HCT116 (cell line): ENCODE results near the gene DDX10. TPM values are rescaled to one million over a fixed set of nuclear protein-coding genes. Genes with fewer than 3 reads are reported as not detected.

Source experiments
- ATAC-seq: fragments of 200-7000 bp; cut with Tn5 transposase; 2 replicates; pipeline ENCODE4 v1.9.1; 2020; ENCODE audit warnings: mild to moderate bottlenecking, moderate library complexity
- BruUV-seq: library from RNA; stranded (reverse); fragments of 400-500 nt; replicated peaks from 2 replicates; lab custom pipeline; 2021; lab: Mats Ljungman, UMichigan
- CTCF ChIA-PET: fragments of 300-600 bp; sonication (Branson Sonifier 250); formaldehyde crosslinking; loops from one replicate; lab custom pipeline; 2021; ENCODE audit warnings: antibody characterized with exemption; lab: Charles Lee
- POLR2A ChIA-PET: fragments of 300-600, 350-600 bp; sonication (Branson Sonifier 250); formaldehyde crosslinking; loops from one replicate; lab custom pipeline; 2021; ENCODE audit warnings: antibody characterized with exemption; lab: Charles Lee
- RAD21 ChIA-PET, 2 experiments: fragments of 300-600 bp; sonication (Branson Sonifier 250); formaldehyde crosslinking; loops; one replicate each; lab custom pipeline; 2023; ENCODE audit warnings: low total read pairs in 2 of 2; ENCODE audit not compliant: uncharacterized antibody in 2 of 2, unreplicated experiment in 2 of 2, low non-redundant PET in 1 of 2; lab: Charles Lee
- DNase-seq: peaks from one replicate; pipeline ENCODE4 v3.0.0-alpha.2; 2010; ENCODE audit warnings: low read depth, low spot score
- H2AFZ ChIP-seq: fragments of 200-600 bp; shearing (Covaris generic), sonication (generic); 2 replicates; pipeline ENCODE4 v1.6.1; 2017; ENCODE audit warnings: low read depth, mixed run types, mixed read lengths, antibody characterized with exemption, low read length; ENCODE audit not compliant: poor library complexity, severe bottlenecking
- H3K27ac ChIP-seq: 2 replicates; pipeline ENCODE4 v1.5.1; 2012; ENCODE audit warnings: low read depth, low read length
- H3K27me3 ChIP-seq: fragments of 200-600 bp; sonication (generic); 2 replicates; pipeline ENCODE4 v1.6.1; 2016; ENCODE audit warnings: mixed run types, low read length, mixed read lengths; ENCODE audit not compliant: insufficient read depth
- H3K36me3 ChIP-seq, 2 experiments: fragments of 200-500 bp in 1 of 2; fragments of 200-600 bp in 1 of 2; sonication (Bioruptor generic) in 1 of 2; sonication (generic) in 1 of 2; 2 replicates each; pipeline versions ENCODE4 v1.5.1 to v1.6.1; 2014 to 2016; ENCODE audit warnings: low read length in 2 of 2, inconsistent platforms in 1 of 2, mixed read lengths in 1 of 2, mixed run types in 1 of 2; ENCODE audit not compliant: insufficient read depth in 2 of 2, control insufficient read depth in 1 of 2
- H3K4me1 ChIP-seq, 2 experiments: fragments of 200-600 bp in 1 of 2; sonication (generic) in 1 of 2; 2 replicates each; pipeline versions ENCODE4 v1.5.1 to v1.6.1; 2012 to 2017; ENCODE audit warnings: low read length in 2 of 2, inconsistent platforms in 1 of 2, mild to moderate bottlenecking in 1 of 2, mixed read lengths in 1 of 2, mixed run types in 1 of 2, moderate library complexity in 1 of 2; ENCODE audit not compliant: insufficient read depth in 2 of 2, control insufficient read depth in 1 of 2
- H3K4me2 ChIP-seq: fragments of 200-600 bp; sonication (generic); 2 replicates; pipeline ENCODE4 v1.6.1; 2017; ENCODE audit warnings: mixed run types, low read length, mixed read lengths
- H3K4me3 ChIP-seq, 2 experiments: fragments of 200-600 bp in 1 of 2; sonication (generic) in 1 of 2; replicated peaks in 1 of 2; 2 replicates each; pipeline ENCODE4 v1.5.1; 2011 to 2016; ENCODE audit warnings: low read length in 2 of 2, control low read depth in 1 of 2, low read depth in 1 of 2, mild to moderate bottlenecking in 1 of 2, mixed read lengths in 1 of 2, mixed run types in 1 of 2
- H3K79me2 ChIP-seq: fragments of 200-600 bp; sonication (generic); 2 replicates; pipeline ENCODE4 v1.6.1; 2017; ENCODE audit warnings: mild to moderate bottlenecking, mixed run types, low read length, moderate library complexity, mixed read lengths; ENCODE audit not compliant: insufficient read depth
- H3K9ac ChIP-seq: fragments of 200-600 bp; sonication (generic); 2 replicates; pipeline ENCODE4 v1.6.1; 2016; ENCODE audit warnings: low read length, mixed read lengths
- H3K9me2 ChIP-seq: fragments of 200-600 bp; sonication (generic), shearing (Covaris generic); 2 replicates; pipeline ENCODE4 v1.6.1; 2017; ENCODE audit warnings: mixed run types, mild to moderate bottlenecking, moderate library complexity; ENCODE audit not compliant: insufficient read depth
- H3K9me3 ChIP-seq, 2 experiments: fragments of 200-500 bp in 1 of 2; fragments of 200-600 bp in 1 of 2; sonication (Bioruptor generic) in 1 of 2; sonication (generic) in 1 of 2; 2 replicates each; pipeline ENCODE4 v1.6.1; 2014 to 2017; ENCODE audit warnings: low read length in 2 of 2, mixed read lengths in 2 of 2, inconsistent platforms in 1 of 2, low read depth in 1 of 2, mild to moderate bottlenecking in 1 of 2, mixed run types in 1 of 2, moderate library complexity in 1 of 2; ENCODE audit not compliant: control insufficient read depth in 1 of 2, insufficient read depth in 1 of 2
- H4K20me1 ChIP-seq: fragments of 200-600 bp; sonication (generic), shearing (Covaris generic); 2 replicates; pipeline ENCODE4 v1.6.1; 2017; ENCODE audit warnings: mixed run types, mild to moderate bottlenecking, moderate library complexity; ENCODE audit not compliant: insufficient read depth
- CTCF ChIP-seq, 3 experiments: fragments of 200-600 bp in 1 of 3; sonication (generic) in 1 of 3; IDR thresholded peaks in 2 of 3; conservative IDR thresholded peaks in 1 of 3; 2 replicates each; pipeline ENCODE4 v1.5.1; 2012 to 2017; ENCODE audit warnings: low read depth in 2 of 3, low read length in 2 of 3, antibody characterized with exemption in 1 of 3, borderline replicate concordance in 1 of 3, control low read depth in 1 of 3, mild to moderate bottlenecking in 1 of 3, mixed read lengths in 1 of 3, mixed run types in 1 of 3, moderate library complexity in 1 of 3; ENCODE audit not compliant: insufficient read depth in 1 of 3
- EZH2 ChIP-seq: fragments of 200-600 bp; sonication (generic); IDR thresholded peaks from 2 replicates; pipeline ENCODE4 v1.6.1; 2017; ENCODE audit warnings: antibody characterized with exemption, mixed run types
- EZH2phosphoT487 ChIP-seq: fragments of 200-600 bp; IDR thresholded peaks from 2 replicates; pipeline ENCODE4 v1.6.1; 2018; ENCODE audit warnings: antibody characterized with exemption, borderline replicate concordance
- POLR2AphosphoS5 ChIP-seq: IDR thresholded peaks from 2 replicates; pipeline ENCODE4 v1.6.1; 2011; ENCODE audit warnings: mild to moderate bottlenecking, low read depth, low read length, moderate library complexity
- RAD21 ChIP-seq: IDR thresholded peaks from 2 replicates; pipeline ENCODE4 v1.6.1; 2012; ENCODE audit warnings: low read depth, mild to moderate bottlenecking
- REST ChIP-seq: IDR thresholded peaks from 2 replicates; pipeline ENCODE4 v1.6.1; 2012; ENCODE audit warnings: low read depth
- SRF ChIP-seq: IDR thresholded peaks from 2 replicates; pipeline ENCODE4 v1.6.1; 2012; ENCODE audit warnings: low read depth
- ZFX ChIP-seq: fragments of 450-650 bp; IDR thresholded peaks from 2 replicates; pipeline ENCODE4 v1.6.1; 2017
- intact Hi-C: fragments of 100-400 bp; cut with micrococcal nuclease; formaldehyde crosslinking; loops from 2 replicates; pipeline ENCODE4 v1.10.0; 2022
- total RNA-seq: library from RNA; stranded (reverse); gene quantifications from one replicate; pipeline ENCODE4 v1.2.1, GENCODE V29; 2021; ENCODE audit not compliant: unreplicated experiment

Gene DDX10
- total RNA-seq, 1 experiment from 2014 or later, result 66.5 TPM

GRCh38 chr11:108647701-108648527 lies 17.0 kb upstream of the DDX10 start:
- RAD21 ChIA-PET, result interaction anchor here (0.6 to 0.7 kb wide), 2 partner anchors 96 to 1291 kb away, joined by 3 read pairs; no protein-coding TSS in a partner anchor
- CTCF ChIA-PET, result interaction anchor here (1.6 to 2.7 kb wide), 3 partner anchors 59 to 529 kb away, joined by 5 to 23 read pairs (median 6); no protein-coding TSS in a partner anchor
- POLR2A ChIA-PET, result no interaction called here

More at GRCh38 chr11:108647701-108648527, 17.0 kb upstream of the DDX10 start:
- Histone ChIP-seq H3K4me2 (no peak overlapping the region), H3K36me3 (no peaks in the 10 kb centered on the region), H3K9me2 (no peaks in the 10 kb centered on the region), H3K79me2 (no peaks in the 10 kb centered on the region), H3K27me3 (no peaks in the 10 kb centered on the region), H2AFZ (peak overlapping the region; percentile 36), H3K4me1 (peaks cover 0 to 4% of the 10 kb centered on the region in 2 experiments; a peak in 2 of 4 replicates), H3K4me3 (no peak overlapping the region), H3K9ac (no peak overlapping the region), H3K9me3 (no peaks in the 10 kb centered on the region), H4K20me1 (no peaks in the 10 kb centered on the region)
- BruUV-seq, result no TSS peak
- ATAC-seq (peak; percentile 99), DNase-seq (peak; percentile 69)
- intact Hi-C loops, result loop anchor here (1.0 to 5.0 kb wide), 5 partner anchors 56 to 529 kb away; partner anchors contain the start of genes ATM and EXPH5
- TF ChIP-seq REST (no peak), CTCF (IDR thresholded peaks at IDR 0.05 in 2 of 3, conservative IDR thresholded peaks at IDR 0.05 in 1 of 3; ENCODE audit: borderline replicate concordance in 1 of 3, insufficient read depth in 1 of 3, low read depth in 2 of 3, low read length in 2 of 3) (peak; percentile 82 to 90 (median 84)), EZH2phosphoT487 (no peak), RAD21 (peak; percentile 99), SRF (no peak), EZH2 (no peak), POLR2AphosphoS5 (no peak), ZFX (no peak)
- TF ChIP-seq, all 23 proteins: peak for 2
- H3K27ac ChIP-seq, result no peak overlapping the region
